Right lung (tissue), 10 donors: ENCODE data around the gene CLDN10. TPM values are rescaled to one million over a fixed set of nuclear protein-coding genes. Genes with fewer than 3 reads are reported as not detected.
"Not testable (repeated sequence)": the region's sequence is repeated elsewhere in the genome, so short reads cannot be mapped to it uniquely, and the experiment has no call there.

Source experiments
- DNase-seq, 2 donors: peaks; one replicate each; pipeline ENCODE4 v3.0.0-alpha.2; 2013
- long read RNA-seq, 8 donors: transcript quantifications; one replicate each; lab custom pipeline, GENCODE V29; 2026
- polyA plus RNA-seq, 5 donors: library from polyadenylated mRNA; unstranded; fragments of 120-200 nt; gene quantifications; one replicate each; pipeline versions ENCODE4 v1.2.1 to v1.2.3, GENCODE V29; 2013; ENCODE audit warnings: inconsistent platforms in 1 of 5, low replicate concordance in 1 of 5; ENCODE audit not compliant: insufficient read length in 5 of 5, insufficient read depth in 1 of 5

The CLDN10 gene
- 1 to 10 TPM; 2.6 to 4.9 (median 3.4) TPM for polyA plus RNA-seq
- long read RNA-seq, donor 1, partial matches to known transcripts = 0 of 2 reads
- long read RNA-seq, donor 1, other reads (novel, unspliced or antisense) = 0 of 2 reads
- long read RNA-seq, donor 2, transcript CLDN10-201 (5 exons, 949 nt) = major isoform, 6 of 6 reads
- long read RNA-seq, donor 2, partial matches to known transcripts = 0 of 6 reads
- long read RNA-seq, donor 2, other reads (novel, unspliced or antisense) = 0 of 6 reads
- long read RNA-seq, donor 3, partial matches to known transcripts = 0 of 3 reads
- long read RNA-seq, donor 3, other reads (novel, unspliced or antisense) = 0 of 3 reads
- long read RNA-seq, donor 4, partial matches to known transcripts = 11 of 24 reads
- long read RNA-seq, donor 4, other reads (novel, unspliced or antisense) = 11 of 24 reads
- long read RNA-seq, donor 5, partial matches to known transcripts = 0 of 2 reads
- long read RNA-seq, donor 5, other reads (novel, unspliced or antisense) = 0 of 2 reads
- long read RNA-seq, donor 6, partial matches to known transcripts = 0 of 2 reads
- long read RNA-seq, donor 6, other reads (novel, unspliced or antisense) = 0 of 2 reads
- long read RNA-seq, donor 7, partial matches to known transcripts = 0 of 4 reads
- long read RNA-seq, donor 7, other reads (novel, unspliced or antisense) = 0 of 4 reads
- long read RNA-seq, donor 8, partial matches to known transcripts = 0 of 1 reads
- long read RNA-seq, donor 8, other reads (novel, unspliced or antisense) = 0 of 1 reads

GRCh38 chr13:95552539-95553441, at the start of gene CLDN10:
TSS of gene CLDN10 (plus strand) at chr13:95552720. CDS start at chr13:95552754, 34 bp downstream.
- DNase-seq = no peak

GRCh38 chr13:95503662-95504061, 48.9 kb upstream of the CLDN10 start:
- no peak for DNase-seq

GRCh38 chr13:95505265-95505664, 47.3 kb upstream of the CLDN10 start:
- DNase-seq = no peak

- DNase-seq = no peak
Observed at GRCh38 chr13:95505986-95506385, 46.5 kb upstream of the CLDN10 start.

GRCh38 chr13:95507991-95508390, 44.5 kb upstream of the CLDN10 start:
- no peak for DNase-seq

GRCh38 chr13:95508996-95509395, 43.5 kb upstream of the CLDN10 start:
- no peak for DNase-seq

- no peak for DNase-seq
Observed at GRCh38 chr13:95509521-95510310, 42.8 kb upstream of the CLDN10 start.

GRCh38 chr13:95510950-95511349, 41.6 kb upstream of the CLDN10 start:
- DNase-seq = no peak

- DNase-seq = no peak
Observed at GRCh38 chr13:95512424-95512823, 40.1 kb upstream of the CLDN10 start.

- DNase-seq = no peak
Observed at GRCh38 chr13:95512957-95513356, 39.6 kb upstream of the CLDN10 start.

GRCh38 chr13:95515606-95516005, 36.9 kb upstream of the CLDN10 start:
- not testable (repeated sequence) for DNase-seq

- no peak for DNase-seq
Observed at GRCh38 chr13:95516021-95516420, 36.5 kb upstream of the CLDN10 start.

GRCh38 chr13:95516492-95516891, 36.0 kb upstream of the CLDN10 start:
- no peak for DNase-seq

- no peak for DNase-seq
Observed at GRCh38 chr13:95523598-95523997, 28.9 kb upstream of the CLDN10 start.

- DNase-seq = no peak
Observed at GRCh38 chr13:95524264-95524901, 28.1 kb upstream of the CLDN10 start.

GRCh38 chr13:95527955-95528354, 24.6 kb upstream of the CLDN10 start:
- no peak for DNase-seq

- DNase-seq = no peak
Observed at GRCh38 chr13:95530178-95530577, 22.3 kb upstream of the CLDN10 start.

- no peak for DNase-seq
Observed at GRCh38 chr13:95533545-95534160, 18.9 kb upstream of the CLDN10 start.

GRCh38 chr13:95535243-95535642, 17.3 kb upstream of the CLDN10 start:
- DNase-seq = no peak

- no peak for DNase-seq
Observed at GRCh38 chr13:95536632-95537241, 15.8 kb upstream of the CLDN10 start.
